ENCODE results near the gene SLC9A9. TPM values are rescaled to one million over a fixed set of nuclear protein-coding genes. Genes with fewer than 3 reads are reported as not detected.

SLC9A9 gene
- total and polyA plus RNA-seq, 2 experiments from 2014 or later: 2.2 to 6.8 TPM

DNA sequence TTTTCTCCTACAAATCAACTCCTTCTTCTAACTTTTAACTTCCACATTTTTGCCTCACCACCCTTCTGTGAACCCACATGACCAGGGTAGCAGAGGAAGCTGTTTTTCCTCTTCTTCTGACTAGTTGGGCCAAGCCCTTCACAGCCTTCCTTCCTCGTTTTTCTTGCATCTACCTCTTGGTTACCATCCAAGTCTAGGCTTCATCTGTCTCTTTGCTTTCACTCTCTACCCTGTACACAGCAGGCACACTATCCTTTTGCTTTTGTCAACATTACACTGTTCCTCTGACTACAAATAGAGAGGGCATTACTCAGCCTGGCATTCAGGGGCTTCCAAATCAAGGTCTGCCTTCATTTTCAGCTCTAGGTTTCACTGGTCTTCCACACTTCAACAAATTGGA, 22.0 kb downstream of the SLC9A9 start:
- Histone ChIP-seq H3K4me2 (no peak overlapping the region), H3K4me3 (no peak overlapping the region), H3K27ac (no peak overlapping the region), H3K27me3 (no peaks in the 10 kb centered on the region), H2AFZ (no peak overlapping the region), H3K9me3 (ENCODE audit: low read depth) (no peaks in the 10 kb centered on the region), H3K9me2 (replicated peaks; ENCODE audit: insufficient read depth) (no peaks in the 10 kb centered on the region), H3K79me2 (no peaks in the 10 kb centered on the region), H3K4me1 (ENCODE audit: insufficient read depth) (no peaks in the 10 kb centered on the region), H3K36me3 (replicated peaks; ENCODE audit: insufficient read depth, low read depth) (no peaks in the 10 kb centered on the region), H4K20me1 (ENCODE audit: insufficient read depth, poor library complexity, severe bottlenecking) (no peaks in the 10 kb centered on the region)
- DNase-seq (ENCODE audit: low spot score): no peak
- WGBS (ENCODE audit: low lambda C conversion rate, missing lambda C conversion rate): 77% methylated on average over 1 of the region's 1 CpG
- TF ChIP-seq, protein P1, sequence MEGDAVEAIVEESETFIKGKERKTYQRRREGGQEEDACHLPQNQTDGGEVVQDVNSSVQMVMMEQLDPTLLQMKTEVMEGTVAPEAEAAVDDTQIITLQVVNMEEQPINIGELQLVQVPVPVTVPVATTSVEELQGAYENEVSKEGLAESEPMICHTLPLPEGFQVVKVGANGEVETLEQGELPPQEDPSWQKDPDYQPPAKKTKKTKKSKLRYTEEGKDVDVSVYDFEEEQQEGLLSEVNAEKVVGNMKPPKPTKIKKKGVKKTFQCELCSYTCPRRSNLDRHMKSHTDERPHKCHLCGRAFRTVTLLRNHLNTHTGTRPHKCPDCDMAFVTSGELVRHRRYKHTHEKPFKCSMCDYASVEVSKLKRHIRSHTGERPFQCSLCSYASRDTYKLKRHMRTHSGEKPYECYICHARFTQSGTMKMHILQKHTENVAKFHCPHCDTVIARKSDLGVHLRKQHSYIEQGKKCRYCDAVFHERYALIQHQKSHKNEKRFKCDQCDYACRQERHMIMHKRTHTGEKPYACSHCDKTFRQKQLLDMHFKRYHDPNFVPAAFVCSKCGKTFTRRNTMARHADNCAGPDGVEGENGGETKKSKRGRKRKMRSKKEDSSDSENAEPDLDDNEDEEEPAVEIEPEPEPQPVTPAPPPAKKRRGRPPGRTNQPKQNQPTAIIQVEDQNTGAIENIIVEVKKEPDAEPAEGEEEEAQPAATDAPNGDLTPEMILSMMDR (IDR thresholded peaks at IDR 0.05; ENCODE audit: poor library complexity): no peak

DNA sequence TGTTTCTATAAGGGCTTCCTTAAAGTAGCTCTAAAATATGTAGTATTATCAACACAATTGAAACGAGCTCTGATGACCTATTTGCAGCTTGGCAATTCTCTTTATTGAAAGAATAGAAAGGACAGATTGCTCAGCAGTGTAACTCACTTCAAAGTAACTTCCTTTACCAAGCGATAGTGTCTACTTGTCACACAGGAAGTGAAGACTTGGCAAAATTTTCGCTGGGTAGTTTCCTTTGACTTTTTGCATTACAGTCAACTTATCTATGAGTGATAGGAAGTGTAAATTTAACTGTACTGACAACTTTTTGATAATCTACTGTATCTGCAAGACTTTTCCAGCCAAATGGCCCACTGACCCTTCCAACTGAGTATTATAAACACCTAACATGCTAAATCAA, 22.8 kb downstream of the SLC9A9 start:
- Histone ChIP-seq H3K4me2 (no peak overlapping the region), H3K27me3 (no peaks in the 10 kb centered on the region), H4K20me1 (ENCODE audit: insufficient read depth, poor library complexity, severe bottlenecking) (no peaks in the 10 kb centered on the region), H3K36me3 (replicated peaks; ENCODE audit: insufficient read depth, low read depth) (no peaks in the 10 kb centered on the region), H2AFZ (no peak overlapping the region), H3K4me1 (ENCODE audit: insufficient read depth) (no peaks in the 10 kb centered on the region), H3K79me2 (no peaks in the 10 kb centered on the region), H3K9me2 (replicated peaks; ENCODE audit: insufficient read depth) (no peaks in the 10 kb centered on the region), H3K9me3 (ENCODE audit: low read depth) (no peaks in the 10 kb centered on the region), H3K27ac (no peak overlapping the region), H3K4me3 (no peak overlapping the region)
- 88% methylated on average over 3 of the region's 3 CpGs for WGBS (ENCODE audit: low lambda C conversion rate, missing lambda C conversion rate)
- TF ChIP-seq, protein P1 (IDR thresholded peaks at IDR 0.05; ENCODE audit: poor library complexity): no peak
- no peak for TF ChIP-seq EZH2 (IDR thresholded peaks at IDR 0.05; ENCODE audit: borderline replicate concordance)
- no peak for TF ChIP-seq EZH2phosphoT487 (IDR thresholded peaks at IDR 0.05; ENCODE audit: low read depth, severe bottlenecking, unreplicated experiment)
- DNase-seq (ENCODE audit: low spot score): no peak

DNA sequence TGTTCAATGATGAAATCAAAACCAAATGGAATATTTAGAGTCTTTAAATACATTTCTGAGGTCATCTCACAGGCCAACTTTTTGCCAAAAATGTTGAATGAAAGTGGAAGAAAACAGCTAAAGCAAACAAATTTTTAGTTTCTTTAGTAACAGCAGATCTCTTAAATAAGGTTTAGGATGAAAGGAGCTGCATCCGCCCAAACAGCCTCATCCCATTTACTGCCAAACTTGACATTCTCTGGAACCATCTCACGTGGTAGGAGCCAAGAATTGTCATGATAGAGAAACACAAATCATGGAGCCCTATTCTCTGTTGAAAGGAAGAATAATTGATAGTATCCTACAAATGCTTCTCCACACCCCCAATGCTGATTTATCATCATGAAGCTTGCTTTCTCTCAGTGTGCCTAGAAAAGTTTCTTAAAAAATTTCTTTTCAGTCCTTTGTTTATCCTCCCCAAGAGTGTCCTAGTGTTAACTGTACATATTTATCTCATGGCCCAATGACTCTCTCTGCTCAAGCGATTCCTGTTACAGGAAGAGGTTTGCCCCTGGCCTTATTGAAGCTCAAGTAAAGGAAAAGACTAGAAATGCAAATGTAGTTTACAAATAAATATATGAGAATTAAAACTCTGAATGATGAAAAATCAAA, 23.4 kb downstream of the SLC9A9 start:
- no peak overlapping the region for H3K27ac ChIP-seq
- no peaks in the 10 kb centered on the region for H3K79me2 ChIP-seq
- H3K4me2 ChIP-seq: no peak overlapping the region
- 91% methylated on average over 3 of the region's 3 CpGs for whole genome bisulfite sequencing (ENCODE audit: low lambda C conversion rate, missing lambda C conversion rate)
- H2AFZ ChIP-seq: no peak overlapping the region
- no peaks in the 10 kb centered on the region for H3K27me3 ChIP-seq
- TF ChIP-seq EZH2phosphoT487 (IDR thresholded peaks at IDR 0.05; ENCODE audit: low read depth, severe bottlenecking, unreplicated experiment) (no peak), EZH2 (IDR thresholded peaks at IDR 0.05; ENCODE audit: borderline replicate concordance) (no peak)
- TF ChIP-seq, protein P1 (IDR thresholded peaks at IDR 0.05; ENCODE audit: poor library complexity): no peak
- H3K4me1 ChIP-seq (ENCODE audit: insufficient read depth): no peaks in the 10 kb centered on the region
- H3K9me3 ChIP-seq (ENCODE audit: low read depth): no peaks in the 10 kb centered on the region
- DNase-seq (ENCODE audit: low spot score): no peak
- H4K20me1 ChIP-seq (ENCODE audit: insufficient read depth, poor library complexity, severe bottlenecking): no peaks in the 10 kb centered on the region
- H3K36me3 ChIP-seq (replicated peaks; ENCODE audit: insufficient read depth, low read depth): no peaks in the 10 kb centered on the region
- no peak overlapping the region for H3K4me3 ChIP-seq
- no peaks in the 10 kb centered on the region for H3K9me2 ChIP-seq (replicated peaks; ENCODE audit: insufficient read depth)

DNA sequence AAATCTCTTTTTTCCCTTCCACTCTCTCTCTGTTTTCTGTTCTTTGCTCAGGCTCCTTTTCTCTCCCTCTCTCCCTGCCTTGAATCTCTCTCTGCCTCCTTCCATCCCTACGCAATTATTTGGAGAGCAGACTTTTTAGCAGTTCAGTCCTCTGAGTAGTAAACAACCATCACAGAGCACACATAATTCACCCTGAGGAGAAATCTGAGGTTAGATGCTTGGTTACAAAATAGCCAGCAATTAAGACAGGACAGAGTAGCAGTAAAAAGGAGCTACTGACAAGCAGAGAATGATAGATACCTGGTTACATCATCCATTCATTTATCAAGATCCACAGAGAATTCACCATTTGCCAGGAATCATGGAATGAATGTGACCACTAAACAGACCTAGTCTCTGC, 25.5 kb downstream of the SLC9A9 start:
- no peak for TF ChIP-seq EZH2phosphoT487 (IDR thresholded peaks at IDR 0.05; ENCODE audit: low read depth, severe bottlenecking, unreplicated experiment)
- TF ChIP-seq, protein P1 (IDR thresholded peaks at IDR 0.05; ENCODE audit: poor library complexity): no peak
- no peak for TF ChIP-seq EZH2 (IDR thresholded peaks at IDR 0.05; ENCODE audit: borderline replicate concordance)
- 68% methylated on average over 1 of the region's 1 CpG for WGBS (ENCODE audit: low lambda C conversion rate, missing lambda C conversion rate)
- no peak overlapping the region for H2AFZ ChIP-seq

More for the DNA sequence above, 25.5 kb downstream of the SLC9A9 start:
- Histone ChIP-seq H3K9me3 (ENCODE audit: low read depth) (no peaks in the 10 kb centered on the region), H3K27ac (no peak overlapping the region), H3K36me3 (replicated peaks; ENCODE audit: insufficient read depth, low read depth) (no peaks in the 10 kb centered on the region), H3K4me1 (ENCODE audit: insufficient read depth) (no peaks in the 10 kb centered on the region), H4K20me1 (ENCODE audit: insufficient read depth, poor library complexity, severe bottlenecking) (no peaks in the 10 kb centered on the region), H3K9me2 (replicated peaks; ENCODE audit: insufficient read depth) (no peaks in the 10 kb centered on the region), H3K4me3 (no peak overlapping the region), H3K79me2 (no peaks in the 10 kb centered on the region), H3K27me3 (no peaks in the 10 kb centered on the region), H3K4me2 (no peak overlapping the region)
- no peak for DNase-seq (ENCODE audit: low spot score)
